GM12864 (cell line): ENCODE measurements around the gene LUZP1.

Experiments used
- DNase-seq: peaks from one replicate; pipeline ENCODE4 v3.0.0-alpha.2; 2011; ENCODE audit warnings: low read depth
- H3K4me3 ChIP-seq: 2 replicates; pipeline ENCODE4 v1.5.1; 2011; ENCODE audit warnings: mild to moderate bottlenecking, low read depth, low read length, control low read depth
- TF ChIP-seq, protein P1 (sequence below): IDR thresholded peaks from 2 replicates; pipeline ENCODE4 v1.5.1; 2011; ENCODE audit warnings: low read depth, mild to moderate bottlenecking, moderate library complexity, low read length, control low read depth, inconsistent platforms; ENCODE audit errors: missing control alignments

LUZP1 gene

DNA sequence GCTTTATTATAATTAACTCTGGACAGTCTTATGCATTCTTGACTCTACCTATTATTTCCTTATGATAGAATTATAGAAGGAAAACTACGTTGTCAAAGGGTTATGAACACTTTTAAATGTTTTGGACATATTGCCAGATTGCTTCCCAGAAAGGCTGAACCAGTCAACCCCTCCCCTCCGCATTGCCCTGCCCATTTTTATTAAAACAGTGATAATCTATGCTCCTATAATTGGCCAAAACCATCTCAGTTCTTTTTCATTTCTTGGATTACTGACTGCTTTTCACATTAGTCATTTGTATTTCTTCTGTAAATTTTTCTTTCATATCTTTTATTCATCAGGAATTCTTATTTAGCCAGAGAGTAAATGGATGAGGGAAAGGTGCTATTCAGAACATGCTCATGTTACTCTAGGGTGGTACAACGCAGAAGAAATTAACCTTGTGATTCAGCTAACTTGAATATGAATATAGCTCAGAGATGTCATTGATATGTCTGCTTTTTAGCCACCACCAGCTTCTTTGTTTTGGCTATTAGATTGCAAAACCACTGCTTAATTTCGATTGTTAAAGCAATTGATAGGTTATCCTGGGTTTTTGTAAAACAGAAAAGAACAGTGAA is 117.3 kb downstream of the LUZP1 start:
- TF ChIP-seq, protein P1, sequence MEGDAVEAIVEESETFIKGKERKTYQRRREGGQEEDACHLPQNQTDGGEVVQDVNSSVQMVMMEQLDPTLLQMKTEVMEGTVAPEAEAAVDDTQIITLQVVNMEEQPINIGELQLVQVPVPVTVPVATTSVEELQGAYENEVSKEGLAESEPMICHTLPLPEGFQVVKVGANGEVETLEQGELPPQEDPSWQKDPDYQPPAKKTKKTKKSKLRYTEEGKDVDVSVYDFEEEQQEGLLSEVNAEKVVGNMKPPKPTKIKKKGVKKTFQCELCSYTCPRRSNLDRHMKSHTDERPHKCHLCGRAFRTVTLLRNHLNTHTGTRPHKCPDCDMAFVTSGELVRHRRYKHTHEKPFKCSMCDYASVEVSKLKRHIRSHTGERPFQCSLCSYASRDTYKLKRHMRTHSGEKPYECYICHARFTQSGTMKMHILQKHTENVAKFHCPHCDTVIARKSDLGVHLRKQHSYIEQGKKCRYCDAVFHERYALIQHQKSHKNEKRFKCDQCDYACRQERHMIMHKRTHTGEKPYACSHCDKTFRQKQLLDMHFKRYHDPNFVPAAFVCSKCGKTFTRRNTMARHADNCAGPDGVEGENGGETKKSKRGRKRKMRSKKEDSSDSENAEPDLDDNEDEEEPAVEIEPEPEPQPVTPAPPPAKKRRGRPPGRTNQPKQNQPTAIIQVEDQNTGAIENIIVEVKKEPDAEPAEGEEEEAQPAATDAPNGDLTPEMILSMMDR: no peak
- no peak overlapping the region for H3K4me3 ChIP-seq
- DNase-seq: no peak

DNA sequence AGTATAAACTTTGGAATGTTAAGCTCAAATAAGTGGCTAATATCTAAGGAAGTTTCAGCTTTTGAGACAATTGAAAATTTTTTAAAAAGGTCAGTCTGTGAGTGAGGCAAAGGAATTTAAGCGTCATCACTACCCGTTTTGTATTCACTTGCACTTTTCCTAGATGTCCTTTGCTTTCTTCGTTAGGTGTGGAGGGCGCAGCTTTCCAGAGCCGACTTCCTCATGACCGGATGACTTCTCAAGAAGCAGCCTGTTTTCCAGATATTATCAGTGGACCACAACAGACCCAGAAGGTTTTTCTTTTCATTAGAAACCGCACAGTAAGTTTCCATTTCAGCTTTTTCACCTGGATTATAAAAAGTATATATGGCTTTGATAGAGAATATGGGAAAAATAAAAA is 118.5 kb downstream of the LUZP1 start:
- no peak overlapping the region for H3K4me3 ChIP-seq
- DNase-seq: no peak
- TF ChIP-seq, protein P1: no peak

DNA sequence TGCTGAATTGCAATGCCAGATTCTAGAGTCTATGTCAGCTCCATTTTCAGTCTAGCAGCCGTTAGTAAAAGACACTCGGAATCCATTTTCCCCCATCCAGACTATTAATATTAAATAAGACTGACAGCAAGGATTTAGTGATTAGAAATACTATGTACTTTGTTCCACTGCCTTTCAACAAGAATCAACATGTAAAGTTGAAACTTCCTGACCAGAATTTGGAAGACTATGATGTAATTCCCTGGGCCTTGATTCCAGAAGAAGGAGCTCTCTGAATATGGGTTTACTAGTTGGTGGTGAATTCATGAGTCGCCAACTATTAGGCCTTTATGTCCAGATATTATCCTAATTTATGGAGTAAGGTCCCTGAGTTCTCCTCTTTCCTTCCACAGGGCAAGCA is 124.6 kb downstream of the LUZP1 start:
- H3K4me3 ChIP-seq: no peak overlapping the region
- no peak for DNase-seq
- TF ChIP-seq, protein P1: no peak

DNA sequence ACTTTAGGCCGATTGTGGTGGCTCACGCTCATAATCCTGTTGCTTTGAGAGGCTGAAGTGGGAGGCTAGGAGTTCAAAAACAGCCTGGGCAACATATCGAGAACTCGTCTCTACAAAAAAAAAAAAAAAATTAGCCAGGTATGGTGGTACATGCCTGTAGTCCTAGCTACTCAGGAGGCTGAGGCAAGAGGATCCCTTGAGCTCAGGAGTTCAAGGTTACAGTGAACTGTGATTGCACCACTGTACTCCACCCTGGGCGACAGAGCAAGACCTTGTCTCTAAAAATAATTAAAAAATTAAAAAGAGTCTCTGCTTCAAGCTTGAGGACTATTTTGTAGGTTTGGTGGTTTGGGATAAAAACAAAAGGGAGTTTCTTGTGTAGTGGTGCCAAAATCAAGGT is 128.1 kb downstream of the LUZP1 start:
- H3K4me3 ChIP-seq: no peak overlapping the region
- TF ChIP-seq, protein P1: no peak
- no peak for DNase-seq

DNA sequence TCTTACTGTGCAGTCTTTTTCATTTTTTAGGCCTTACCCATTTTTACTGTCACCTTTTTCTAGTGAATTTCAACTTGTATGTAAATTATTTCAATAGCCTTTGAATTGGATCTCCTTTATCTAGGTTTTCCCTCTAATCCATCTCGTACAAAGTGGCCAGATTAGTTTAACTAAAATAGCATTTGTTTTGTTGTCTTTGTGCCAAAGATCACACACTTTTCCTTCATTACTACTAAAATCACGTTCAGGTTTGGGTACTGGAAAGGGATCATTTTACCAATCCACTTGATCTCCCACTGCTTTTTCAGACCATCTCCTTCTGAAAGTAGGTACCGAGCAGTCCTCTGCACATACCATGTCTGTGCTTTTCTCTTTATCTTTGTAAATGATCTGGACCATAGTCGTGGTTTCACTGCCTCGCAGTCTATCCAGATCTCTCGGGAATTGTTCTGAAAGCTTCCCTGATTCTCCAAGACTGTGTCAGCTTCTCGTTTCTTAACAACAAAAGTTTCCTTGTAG is 129.3 kb downstream of the LUZP1 start:
- TF ChIP-seq, protein P1: no peak
- DNase-seq: no peak
- no peak overlapping the region for H3K4me3 ChIP-seq

GRCh38 chr1:23037081-23037740 is 131.4 kb downstream of the LUZP1 start:
- TF ChIP-seq, protein P1: no peak
- no peak for DNase-seq
- H3K4me3 ChIP-seq: no peak overlapping the region
